NCI-H2196 (cell line): ENCODE measurements around the gene MARCO.

ENCODE experiments used
- DNase-seq: peaks from one replicate; lab custom pipeline; 2025; ENCODE audit not compliant: unreplicated experiment; lab: John Stamatoyannopoulos, UW

MARCO gene

GRCh38 chr2:118942031-118942430, at the start of gene MARCO:
MARCO (plus strand) TSS chr2:118942194; CDS start chr2:118942301, 107 bp downstream.
- no peak for DNase-seq

GRCh38 chr2:118893100-118893499, 48.9 kb upstream of the MARCO start:
- DNase-seq, result no peak

DNA sequence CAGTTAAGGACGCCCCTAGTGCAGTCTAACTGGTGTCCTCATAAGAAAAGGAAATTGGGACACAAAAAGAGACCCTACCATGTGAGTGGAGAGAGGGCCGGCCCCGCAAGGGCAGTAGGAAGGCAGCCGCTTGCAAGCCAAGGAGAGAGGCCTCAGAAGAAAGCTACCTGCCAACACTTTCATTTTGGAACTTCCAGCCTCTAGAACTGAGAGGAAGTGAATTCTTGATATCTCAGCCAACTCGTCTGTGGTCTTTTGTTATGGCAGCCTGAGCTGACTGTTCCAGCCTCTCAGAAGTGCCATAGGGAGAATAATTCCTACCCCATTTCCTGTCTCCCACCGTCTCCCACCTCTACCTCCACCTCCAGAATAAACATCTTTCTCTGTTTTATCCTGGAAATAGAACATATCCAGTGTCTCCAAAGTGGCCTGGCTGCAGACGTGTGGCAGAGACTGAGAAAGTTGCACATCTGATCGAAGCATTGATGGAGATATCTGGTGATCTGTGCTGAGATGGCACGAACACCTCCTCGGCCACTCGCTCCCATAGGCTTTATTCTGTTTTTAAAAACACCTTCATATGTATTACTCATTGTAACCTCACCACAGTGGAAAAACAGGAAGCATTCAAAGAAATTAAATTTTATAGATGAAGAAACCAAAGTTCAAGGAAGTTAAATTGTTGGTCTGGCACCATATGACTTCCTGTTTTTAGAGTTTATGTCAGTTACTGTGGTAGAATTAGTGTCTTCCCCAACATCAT, 39.5 kb upstream of the MARCO start:
- DNase-seq, result no peak

DNA sequence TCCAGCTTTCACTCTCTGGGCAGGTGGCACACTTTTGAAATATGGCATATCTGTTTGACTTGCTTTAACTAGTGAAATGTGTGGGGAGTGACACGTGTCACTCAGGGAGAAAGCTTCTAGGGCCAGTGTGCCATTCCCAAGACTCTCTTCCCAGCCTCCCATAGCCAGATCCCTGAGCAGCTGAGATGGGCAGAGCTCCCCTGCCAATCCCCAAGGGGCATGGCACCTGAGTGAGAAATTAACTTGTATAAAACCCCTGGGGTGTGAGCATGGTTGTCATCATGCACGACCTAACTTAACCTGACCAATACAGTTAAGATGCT, 39.0 kb upstream of the MARCO start:
- no peak for DNase-seq

GRCh38 chr2:118903551-118904479, 38.2 kb upstream of the MARCO start:
- DNase-seq, result no peak

- no peak for DNase-seq
These were observed 36.8 kb upstream of the MARCO start for GRCh38 chr2:118905206-118905605.

- no peak for DNase-seq
These were observed 35.8 kb upstream of the MARCO start for GRCh38 chr2:118906186-118906585.

GRCh38 chr2:118907759-118908158, 34.2 kb upstream of the MARCO start:
- DNase-seq, result no peak

GRCh38 chr2:118909191-118909590, 32.8 kb upstream of the MARCO start:
- no peak for DNase-seq

DNA sequence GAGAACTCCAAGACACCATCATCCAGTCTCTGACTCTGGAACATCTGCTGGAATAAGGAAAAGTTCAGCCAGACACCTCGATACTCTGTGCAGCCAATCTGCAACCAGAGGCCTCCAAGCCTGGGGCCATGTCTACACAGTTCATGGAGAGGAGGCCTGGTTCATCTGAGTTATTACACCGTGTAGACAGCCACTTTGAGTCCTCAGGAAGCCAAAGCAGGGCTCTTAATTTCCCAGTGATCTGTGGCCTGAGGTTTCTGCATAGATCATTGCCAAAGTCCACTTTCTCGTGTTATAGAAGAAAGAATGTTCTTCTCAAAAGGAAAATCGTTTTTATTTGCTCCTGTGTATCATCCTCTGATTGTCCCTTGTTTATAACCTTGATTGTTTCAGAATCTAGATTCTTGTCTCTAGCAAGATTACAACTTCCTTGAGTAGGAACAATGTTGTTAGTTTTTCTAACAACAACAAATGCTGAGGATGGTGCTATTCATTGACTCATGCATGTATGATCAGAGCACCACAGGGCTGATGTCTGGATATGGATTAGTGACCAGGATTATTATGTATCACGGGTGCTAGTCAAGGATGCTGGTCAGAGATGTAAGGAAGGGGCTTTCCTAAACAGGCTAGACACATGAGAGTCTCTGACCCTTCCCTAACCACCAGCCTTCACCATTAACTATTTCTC, 30.7 kb upstream of the MARCO start:
- no peak for DNase-seq

DNA sequence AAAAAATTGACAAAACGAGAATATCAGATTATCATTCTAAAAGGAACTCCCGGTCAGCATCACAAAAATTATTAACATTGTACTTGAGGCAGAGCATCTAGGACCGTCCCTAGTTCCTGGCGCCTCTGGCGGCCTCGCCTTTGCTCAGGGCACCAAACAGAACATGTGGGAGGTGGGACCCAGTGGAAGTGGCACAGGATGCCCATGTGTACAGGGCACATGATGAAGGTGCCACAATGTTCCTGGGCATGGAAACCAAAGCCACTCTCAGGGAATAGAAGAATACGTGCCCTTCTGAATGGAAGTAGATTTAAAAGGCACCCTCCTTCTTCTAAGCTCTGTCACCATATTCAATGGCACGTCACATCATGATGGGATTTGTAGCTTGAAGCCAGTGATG, 30.1 kb upstream of the MARCO start:
- DNase-seq, result no peak

GRCh38 chr2:118913131-118913802, 28.7 kb upstream of the MARCO start:
- DNase-seq, result no peak

DNA sequence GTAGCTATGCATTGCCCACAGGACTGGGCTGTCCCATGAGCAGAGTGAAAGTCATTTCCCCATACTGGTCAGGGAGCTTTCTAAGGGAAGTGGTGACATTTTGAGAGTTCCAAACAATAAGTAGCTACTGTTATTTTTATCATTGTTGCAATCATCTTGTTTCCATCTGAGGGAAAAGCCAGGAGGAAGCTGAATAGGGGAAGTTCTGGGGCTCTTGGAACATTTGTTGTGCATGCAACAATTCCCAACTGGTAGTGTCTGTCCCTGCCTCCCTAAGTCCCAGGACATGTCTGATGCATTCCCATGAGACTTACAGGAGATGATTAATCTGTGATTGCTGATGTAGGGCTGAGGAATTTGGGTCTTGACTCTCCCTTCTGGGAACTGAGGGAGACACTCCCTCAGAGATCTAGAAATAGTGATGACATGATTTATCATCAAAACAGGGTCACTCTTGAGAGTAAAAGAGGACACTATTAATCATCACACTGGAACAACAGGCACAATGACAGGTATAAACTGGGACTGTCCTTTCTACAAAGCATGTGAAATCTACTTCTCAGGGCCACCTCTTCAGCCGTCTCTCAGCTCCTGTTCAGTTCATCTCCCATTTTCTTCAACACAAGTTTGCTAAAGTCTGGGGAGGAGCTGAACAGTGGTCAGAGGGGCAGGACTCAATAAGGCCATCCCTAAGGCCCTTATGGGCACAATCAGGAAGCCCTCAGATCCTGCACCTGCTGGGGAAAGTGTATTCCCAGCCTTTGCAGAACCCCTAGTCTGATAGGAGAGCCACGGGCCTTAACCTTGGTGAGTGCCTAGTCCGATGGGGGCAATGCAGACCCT, 28.0 kb upstream of the MARCO start:
- no peak for DNase-seq

- no peak for DNase-seq
These were observed 27.1 kb upstream of the MARCO start for GRCh38 chr2:118914721-118915453.

- no peak for DNase-seq
These were observed 24.0 kb upstream of the MARCO start for GRCh38 chr2:118918017-118918416.

- no peak for DNase-seq
These were observed 20.3 kb upstream of the MARCO start for GRCh38 chr2:118921646-118922045.

DNA sequence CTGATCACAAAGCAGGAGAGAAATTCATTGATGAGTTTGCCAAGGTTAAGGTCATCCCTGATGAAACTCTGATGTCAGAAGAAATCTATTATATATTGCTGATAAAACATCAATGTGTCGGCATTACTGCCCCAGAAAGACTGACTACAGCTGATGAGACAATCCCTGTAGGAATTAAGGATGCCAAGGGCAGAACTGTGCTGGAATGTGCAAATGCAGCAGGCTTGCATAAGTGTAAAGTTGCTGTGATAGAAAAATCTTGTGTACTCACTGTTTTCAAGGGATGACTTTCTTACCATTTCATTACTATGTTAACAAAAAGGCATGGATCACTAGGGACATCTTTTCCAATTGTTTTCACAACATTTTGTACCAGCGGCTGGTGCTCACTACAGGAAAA, 19.7 kb upstream of the MARCO start:
- DNase-seq, result no peak

DNA sequence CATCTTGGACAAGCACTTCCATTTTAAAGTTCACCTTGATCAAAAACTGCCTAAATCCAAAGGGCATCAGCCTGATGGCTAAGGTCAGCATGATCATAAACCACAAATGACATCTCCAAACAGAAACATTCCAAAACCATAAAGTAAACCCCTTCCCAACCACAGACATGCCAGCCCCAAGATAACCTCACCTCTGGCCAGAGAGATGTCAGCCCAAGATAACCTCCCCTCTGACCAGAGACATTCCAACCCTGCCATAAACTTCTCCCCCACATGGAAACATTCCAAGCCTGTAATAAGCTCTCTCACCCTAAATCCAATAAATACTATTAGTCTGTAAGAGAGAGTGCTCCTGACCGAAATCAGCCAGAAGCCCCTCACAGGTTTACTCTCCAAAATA, 18.6 kb upstream of the MARCO start:
- no peak for DNase-seq

DNA sequence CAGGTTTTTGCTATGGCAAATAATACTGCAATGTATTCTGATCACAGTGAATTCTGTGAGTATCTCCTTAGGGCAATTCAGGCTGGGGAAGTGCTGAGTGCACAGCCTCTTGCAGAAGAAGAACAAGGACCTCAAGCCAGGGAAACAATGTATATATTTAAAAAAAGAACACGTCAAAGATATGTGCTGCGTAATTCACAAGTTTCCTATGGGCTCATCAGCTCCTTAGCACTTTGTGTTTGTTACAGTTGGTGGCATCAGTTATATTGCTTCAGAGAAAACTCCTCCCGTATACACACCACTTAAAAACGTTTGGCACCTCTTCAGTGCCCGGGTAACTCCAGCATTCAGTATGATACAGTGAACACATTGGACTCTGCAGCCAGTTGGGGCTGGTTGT, 16.5 kb upstream of the MARCO start:
- DNase-seq, result no peak

GRCh38 chr2:118925981-118926380, 16.0 kb upstream of the MARCO start:
- DNase-seq, result no peak
